Gastrocnemius medialis (tissue), 4 donors: ENCODE measurements around the gene ZNF592.

ENCODE experiments used
- POLR2A ChIP-seq, 2 donors: fragments of 450-650 bp; IDR thresholded peaks; one replicate each; pipeline ENCODE4 v1.6.1; 2017; ENCODE audit warnings: antibody characterized with exemption in 2 of 2, mild to moderate bottlenecking in 2 of 2, moderate library complexity in 2 of 2
- TF ChIP-seq, protein P1 (sequence below), 5 experiments: fragments of 450-650 bp in 3 of 5; fragments of 200-600 bp in 2 of 5; sonication (generic) in 2 of 5; IDR thresholded peaks in 4 of 5; conservative IDR thresholded peaks in 1 of 5; 1 replicate in 4 of 5; 2 replicates in 1 of 5; pipeline ENCODE4 v1.5.1; 2016 to 2019; ENCODE audit warnings: antibody characterized with exemption in 5 of 5, mild to moderate bottlenecking in 3 of 5, moderate library complexity in 3 of 5

DNA sequence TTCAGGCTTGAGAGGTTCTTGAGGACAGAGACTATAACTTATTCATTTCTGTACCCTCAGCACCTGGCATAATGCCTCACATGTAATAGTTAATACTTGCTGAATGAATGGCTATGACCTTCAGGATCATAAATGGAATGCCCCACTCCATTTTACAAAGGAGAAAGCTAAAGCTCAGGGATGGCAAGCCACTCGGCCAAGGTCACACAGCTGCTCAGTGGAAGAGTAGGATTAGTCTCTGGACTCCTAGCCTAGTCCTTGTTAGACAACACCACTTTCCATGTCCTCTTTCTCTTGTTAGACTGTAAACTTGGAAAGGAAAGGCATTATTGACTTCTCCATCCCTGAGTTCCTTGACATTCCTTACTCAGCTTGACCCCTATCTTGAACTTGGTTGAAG lies 65.5 kb downstream of the ZNF592 start:
- TF ChIP-seq, protein P1, sequence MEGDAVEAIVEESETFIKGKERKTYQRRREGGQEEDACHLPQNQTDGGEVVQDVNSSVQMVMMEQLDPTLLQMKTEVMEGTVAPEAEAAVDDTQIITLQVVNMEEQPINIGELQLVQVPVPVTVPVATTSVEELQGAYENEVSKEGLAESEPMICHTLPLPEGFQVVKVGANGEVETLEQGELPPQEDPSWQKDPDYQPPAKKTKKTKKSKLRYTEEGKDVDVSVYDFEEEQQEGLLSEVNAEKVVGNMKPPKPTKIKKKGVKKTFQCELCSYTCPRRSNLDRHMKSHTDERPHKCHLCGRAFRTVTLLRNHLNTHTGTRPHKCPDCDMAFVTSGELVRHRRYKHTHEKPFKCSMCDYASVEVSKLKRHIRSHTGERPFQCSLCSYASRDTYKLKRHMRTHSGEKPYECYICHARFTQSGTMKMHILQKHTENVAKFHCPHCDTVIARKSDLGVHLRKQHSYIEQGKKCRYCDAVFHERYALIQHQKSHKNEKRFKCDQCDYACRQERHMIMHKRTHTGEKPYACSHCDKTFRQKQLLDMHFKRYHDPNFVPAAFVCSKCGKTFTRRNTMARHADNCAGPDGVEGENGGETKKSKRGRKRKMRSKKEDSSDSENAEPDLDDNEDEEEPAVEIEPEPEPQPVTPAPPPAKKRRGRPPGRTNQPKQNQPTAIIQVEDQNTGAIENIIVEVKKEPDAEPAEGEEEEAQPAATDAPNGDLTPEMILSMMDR (IDR thresholded peaks at IDR 0.05 in 4 of 5, conservative IDR thresholded peaks at IDR 0.05 in 1 of 5): no peak
- no peak for TF ChIP-seq POLR2A (IDR thresholded peaks at IDR 0.05)
